SK-N-SH treated with all-trans-retinoic acid at 6 μM for 48 hours (cell line): ENCODE results near the gene ZNF160.

ENCODE experiments used
- ATAC-seq: fragments of 200-7000 bp; cut with Tn5 transposase; 3 replicates; pipeline ENCODE4 v1.9.1; 2020; ENCODE audit warnings: mild to moderate bottlenecking, moderate library complexity
- ARNTL ChIP-seq: fragments of 450-650 bp; formaldehyde crosslinking; IDR thresholded peaks from 2 replicates; pipeline ENCODE4 v1.5.0; 2020; ENCODE audit warnings: low read depth, mild to moderate bottlenecking, moderate library complexity, borderline replicate concordance
- BACH2 ChIP-seq: fragments of 250-450 bp; sonication (Bioruptor Pico); IDR thresholded peaks from 2 replicates; pipeline ENCODE4 v1.9.0; 2021; ENCODE audit warnings: mild to moderate bottlenecking, borderline replicate concordance
- CSDC2 ChIP-seq: fragments of 250-450 bp; sonication (Bioruptor Pico); IDR thresholded peaks from 2 replicates; pipeline ENCODE4 v1.5.0; 2020; ENCODE audit warnings: mild to moderate bottlenecking, moderate library complexity
- CSRNP3 ChIP-seq: fragments of 250-450 bp; sonication (Bioruptor Pico); IDR thresholded peaks from 2 replicates; pipeline ENCODE4 v1.5.1; 2021; ENCODE audit warnings: mild to moderate bottlenecking, moderate library complexity
- GLIS3 ChIP-seq: fragments of 250-450 bp; sonication (Bioruptor Pico); IDR thresholded peaks from 2 replicates; pipeline ENCODE4 v1.5.0; 2020; ENCODE audit warnings: mild to moderate bottlenecking, moderate library complexity
- ISL1 ChIP-seq: fragments of 250-450 bp; sonication (Bioruptor Pico); IDR thresholded peaks from 2 replicates; pipeline ENCODE4 v2.1.2; 2022; ENCODE audit warnings: mild to moderate bottlenecking, moderate library complexity
- OSR1 ChIP-seq: fragments of 250-450 bp; sonication (Bioruptor Pico); IDR thresholded peaks from 2 replicates; pipeline ENCODE4 v1.8.0; 2022; ENCODE audit warnings: moderate library complexity, mild to moderate bottlenecking, inconsistent platforms
- PATZ1 ChIP-seq: fragments of 250-450 bp; sonication (Bioruptor Pico); IDR thresholded peaks from 2 replicates; pipeline ENCODE4 v1.8.0; 2020; ENCODE audit warnings: mild to moderate bottlenecking, moderate library complexity, borderline replicate concordance
- PPARA ChIP-seq: fragments of 250-450 bp; sonication (Bioruptor Pico); IDR thresholded peaks from 2 replicates; pipeline ENCODE4 v1.5.0; 2020; ENCODE audit warnings: mild to moderate bottlenecking, borderline replicate concordance
- RARB ChIP-seq: fragments of 250-450 bp; sonication (Bioruptor Pico); IDR thresholded peaks from 2 replicates; pipeline ENCODE4 v1.8.0; 2021; ENCODE audit warnings: mild to moderate bottlenecking, moderate library complexity
- SNAI2 ChIP-seq: fragments of 250-450 bp; sonication (Bioruptor Pico); IDR thresholded peaks from 2 replicates; pipeline ENCODE4 v1.5.0; 2020; ENCODE audit warnings: mild to moderate bottlenecking, moderate library complexity
- TCF4 ChIP-seq: fragments of 250-450 bp; sonication (Bioruptor Pico); IDR thresholded peaks from 2 replicates; pipeline ENCODE4 v1.8.0; 2021; ENCODE audit warnings: mild to moderate bottlenecking, moderate library complexity, borderline replicate concordance
- TOX ChIP-seq: fragments of 250-450 bp; sonication (Bioruptor Pico); IDR thresholded peaks from 2 replicates; pipeline ENCODE4 v1.8.0; 2021; ENCODE audit warnings: mild to moderate bottlenecking, moderate library complexity, borderline replicate concordance
- ZC3H10 ChIP-seq: fragments of 250-450 bp; sonication (Bioruptor Pico); IDR thresholded peaks from 2 replicates; pipeline ENCODE4 v1.5.1; 2021; ENCODE audit warnings: mild to moderate bottlenecking, moderate library complexity
- ZFP3 ChIP-seq: fragments of 250-450 bp; sonication (Bioruptor Pico); IDR thresholded peaks from 2 replicates; pipeline ENCODE4 v1.5.0; 2020; ENCODE audit warnings: mild to moderate bottlenecking, moderate library complexity
- ZFP30 ChIP-seq: fragments of 450-650 bp; formaldehyde crosslinking; IDR thresholded peaks from 2 replicates; pipeline ENCODE4 v1.5.0; 2022; ENCODE audit warnings: mild to moderate bottlenecking, moderate library complexity
- ZNF565 ChIP-seq: fragments of 450-650 bp; formaldehyde crosslinking; conservative IDR thresholded peaks from 2 replicates; pipeline ENCODE4 v1.5.0; 2020; ENCODE audit warnings: low read depth, mild to moderate bottlenecking, moderate library complexity
- ZNF70 ChIP-seq: fragments of 450-650 bp; formaldehyde crosslinking; IDR thresholded peaks from 2 replicates; pipeline ENCODE4 v1.5.0; 2020; ENCODE audit warnings: mild to moderate bottlenecking, moderate library complexity
- ZNF8 ChIP-seq: fragments of 450-650 bp; formaldehyde crosslinking; IDR thresholded peaks from 2 replicates; pipeline ENCODE4 v1.5.0; 2020; ENCODE audit warnings: mild to moderate bottlenecking, moderate library complexity
- TF ChIP-seq, protein P1 (sequence below): fragments of 250-450 bp; sonication (Bioruptor Pico); IDR thresholded peaks from 2 replicates; pipeline ENCODE4 v1.5.0; 2020; ENCODE audit warnings: mild to moderate bottlenecking, moderate library complexity
- TF ChIP-seq, protein P2 (sequence below): fragments of 250-450 bp; sonication (Bioruptor Pico); IDR thresholded peaks from 2 replicates; pipeline ENCODE4 v1.8.0; 2021; ENCODE audit warnings: low read depth, mild to moderate bottlenecking, moderate library complexity, borderline replicate concordance
- TF ChIP-seq, protein P3 (sequence below): fragments of 250-450 bp; sonication (Bioruptor Pico); IDR thresholded peaks from 2 replicates; pipeline ENCODE4 v1.5.1; 2020; ENCODE audit warnings: low read depth, mild to moderate bottlenecking, moderate library complexity

The ZNF160 gene

DNA sequence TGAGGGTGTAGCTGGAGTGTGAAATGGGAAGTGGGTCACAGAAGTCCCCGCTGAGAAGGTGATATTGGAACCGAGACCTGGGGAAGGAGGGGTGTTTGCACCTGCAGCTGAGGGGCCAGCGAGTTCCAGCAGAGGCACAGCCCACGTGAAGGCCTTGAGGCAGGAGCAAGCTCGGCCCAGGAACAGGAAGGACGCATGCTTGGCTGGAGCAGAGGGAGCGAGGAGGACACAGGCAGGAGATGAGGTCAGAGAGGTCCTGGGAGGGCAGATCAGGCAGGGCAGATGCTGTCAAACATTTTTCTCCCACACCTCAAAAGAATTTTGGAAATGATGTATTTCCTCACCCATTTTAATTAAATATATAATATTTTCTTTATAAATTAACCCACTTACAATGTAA lies 20.2 kb upstream of the ZNF160 start (continued):
- TF ChIP-seq, protein P1, sequence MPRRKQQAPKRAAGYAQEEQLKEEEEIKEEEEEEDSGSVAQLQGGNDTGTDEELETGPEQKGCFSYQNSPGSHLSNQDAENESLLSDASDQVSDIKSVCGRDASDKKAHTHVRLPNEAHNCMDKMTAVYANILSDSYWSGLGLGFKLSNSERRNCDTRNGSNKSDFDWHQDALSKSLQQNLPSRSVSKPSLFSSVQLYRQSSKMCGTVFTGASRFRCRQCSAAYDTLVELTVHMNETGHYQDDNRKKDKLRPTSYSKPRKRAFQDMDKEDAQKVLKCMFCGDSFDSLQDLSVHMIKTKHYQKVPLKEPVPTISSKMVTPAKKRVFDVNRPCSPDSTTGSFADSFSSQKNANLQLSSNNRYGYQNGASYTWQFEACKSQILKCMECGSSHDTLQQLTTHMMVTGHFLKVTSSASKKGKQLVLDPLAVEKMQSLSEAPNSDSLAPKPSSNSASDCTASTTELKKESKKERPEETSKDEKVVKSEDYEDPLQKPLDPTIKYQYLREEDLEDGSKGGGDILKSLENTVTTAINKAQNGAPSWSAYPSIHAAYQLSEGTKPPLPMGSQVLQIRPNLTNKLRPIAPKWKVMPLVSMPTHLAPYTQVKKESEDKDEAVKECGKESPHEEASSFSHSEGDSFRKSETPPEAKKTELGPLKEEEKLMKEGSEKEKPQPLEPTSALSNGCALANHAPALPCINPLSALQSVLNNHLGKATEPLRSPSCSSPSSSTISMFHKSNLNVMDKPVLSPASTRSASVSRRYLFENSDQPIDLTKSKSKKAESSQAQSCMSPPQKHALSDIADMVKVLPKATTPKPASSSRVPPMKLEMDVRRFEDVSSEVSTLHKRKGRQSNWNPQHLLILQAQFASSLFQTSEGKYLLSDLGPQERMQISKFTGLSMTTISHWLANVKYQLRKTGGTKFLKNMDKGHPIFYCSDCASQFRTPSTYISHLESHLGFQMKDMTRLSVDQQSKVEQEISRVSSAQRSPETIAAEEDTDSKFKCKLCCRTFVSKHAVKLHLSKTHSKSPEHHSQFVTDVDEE, result no peak
- no peak for TF ChIP-seq PPARA (CRISPR knock-in tag)

DNA sequence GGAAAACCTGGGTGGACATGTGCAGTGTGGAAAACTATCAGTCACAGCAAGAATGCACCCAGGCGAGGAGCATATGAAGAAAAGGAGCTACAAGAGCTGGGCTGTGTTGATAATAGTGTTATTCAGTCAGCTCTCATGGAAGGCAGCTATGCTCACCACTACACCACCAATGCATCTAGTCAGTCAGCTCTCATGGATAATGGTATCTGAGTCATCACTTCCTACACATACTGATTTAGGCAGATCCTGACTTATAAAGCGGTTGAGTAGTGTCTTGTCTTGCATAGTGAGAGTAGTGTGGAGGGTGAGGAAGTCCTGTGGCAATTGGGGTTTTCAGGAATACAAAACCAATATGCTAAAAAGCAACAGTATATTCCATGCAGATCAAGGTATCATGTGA lies 9.1 kb upstream of the ZNF160 start:
- ATAC-seq, result no peak
- no peak for TF ChIP-seq TOX
- no peak for TF ChIP-seq ISL1 (CRISPR knock-in tag)
- TF ChIP-seq ZNF8 (CRISPR knock-in tag), result no peak
- TF ChIP-seq ZNF565 (CRISPR knock-in tag), result no peak
- TF ChIP-seq OSR1 (CRISPR knock-in tag), result no peak
- no peak for TF ChIP-seq ZC3H10 (CRISPR knock-in tag)
- TF ChIP-seq GLIS3 (CRISPR knock-in tag), result no peak
- no peak for TF ChIP-seq TCF4
- no peak for TF ChIP-seq RARB (CRISPR knock-in tag)
- no peak for TF ChIP-seq ARNTL (CRISPR knock-in tag)
- TF ChIP-seq ZNF70 (CRISPR knock-in tag), result no peak
- TF ChIP-seq, protein P2, sequence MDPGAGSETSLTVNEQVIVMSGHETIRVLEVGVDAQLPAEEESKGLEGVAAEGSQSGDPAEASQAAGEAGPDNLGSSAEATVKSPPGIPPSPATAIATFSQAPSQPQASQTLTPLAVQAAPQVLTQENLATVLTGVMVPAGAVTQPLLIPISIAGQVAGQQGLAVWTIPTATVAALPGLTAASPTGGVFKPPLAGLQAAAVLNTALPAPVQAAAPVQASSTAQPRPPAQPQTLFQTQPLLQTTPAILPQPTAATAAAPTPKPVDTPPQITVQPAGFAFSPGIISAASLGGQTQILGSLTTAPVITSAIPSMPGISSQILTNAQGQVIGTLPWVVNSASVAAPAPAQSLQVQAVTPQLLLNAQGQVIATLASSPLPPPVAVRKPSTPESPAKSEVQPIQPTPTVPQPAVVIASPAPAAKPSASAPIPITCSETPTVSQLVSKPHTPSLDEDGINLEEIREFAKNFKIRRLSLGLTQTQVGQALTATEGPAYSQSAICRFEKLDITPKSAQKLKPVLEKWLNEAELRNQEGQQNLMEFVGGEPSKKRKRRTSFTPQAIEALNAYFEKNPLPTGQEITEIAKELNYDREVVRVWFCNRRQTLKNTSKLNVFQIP (CRISPR knock-in tag), result no peak
- TF ChIP-seq, all 23 proteins: peak for 0

GRCh38 chr19:53109527-53109926 lies 6.3 kb upstream of the ZNF160 start:
- TF ChIP-seq, protein P2 (CRISPR knock-in tag), result no peak
- TF ChIP-seq BACH2 (CRISPR knock-in tag), result no peak
- TF ChIP-seq, protein P1, result no peak
- TF ChIP-seq RARB (CRISPR knock-in tag), result no peak
- TF ChIP-seq OSR1 (CRISPR knock-in tag), result no peak
- TF ChIP-seq PPARA (CRISPR knock-in tag), result no peak
- no peak for TF ChIP-seq PATZ1 (CRISPR knock-in tag)
- no peak for TF ChIP-seq CSRNP3 (CRISPR knock-in tag)
- no peak for TF ChIP-seq ZC3H10 (CRISPR knock-in tag)
- TF ChIP-seq ARNTL (CRISPR knock-in tag), result no peak
- TF ChIP-seq ZNF8 (CRISPR knock-in tag), result no peak
- no peak for TF ChIP-seq TOX
- TF ChIP-seq SNAI2, result no peak
- TF ChIP-seq ZFP30 (CRISPR knock-in tag), result no peak
- TF ChIP-seq, protein P3, sequence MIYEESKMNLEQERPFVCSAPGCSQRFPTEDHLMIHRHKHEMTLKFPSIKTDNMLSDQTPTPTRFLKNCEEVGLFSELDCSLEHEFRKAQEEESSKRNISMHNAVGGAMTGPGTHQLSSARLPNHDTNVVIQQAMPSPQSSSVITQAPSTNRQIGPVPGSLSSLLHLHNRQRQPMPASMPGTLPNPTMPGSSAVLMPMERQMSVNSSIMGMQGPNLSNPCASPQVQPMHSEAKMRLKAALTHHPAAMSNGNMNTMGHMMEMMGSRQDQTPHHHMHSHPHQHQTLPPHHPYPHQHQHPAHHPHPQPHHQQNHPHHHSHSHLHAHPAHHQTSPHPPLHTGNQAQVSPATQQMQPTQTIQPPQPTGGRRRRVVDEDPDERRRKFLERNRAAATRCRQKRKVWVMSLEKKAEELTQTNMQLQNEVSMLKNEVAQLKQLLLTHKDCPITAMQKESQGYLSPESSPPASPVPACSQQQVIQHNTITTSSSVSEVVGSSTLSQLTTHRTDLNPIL (CRISPR knock-in tag), result no peak
- no peak for TF ChIP-seq GLIS3 (CRISPR knock-in tag)
- no peak for TF ChIP-seq ZNF565 (CRISPR knock-in tag)
- no peak for TF ChIP-seq ISL1 (CRISPR knock-in tag)
- TF ChIP-seq ZFP3 (CRISPR knock-in tag), result no peak
- TF ChIP-seq CSDC2 (CRISPR knock-in tag), result no peak

More at GRCh38 chr19:53109527-53109926, 6.3 kb upstream of the ZNF160 start:
- no peak for ATAC-seq
